GM12891 (cell line): ENCODE data around the gene ENTPD2.
A peak's percentile ranks its signal among the peaks of the same experiment; 100 is the strongest.

Experiments
- DNase-seq: peaks from one replicate; pipeline ENCODE4 v3.0.0; 2011; ENCODE audit warnings: low spot score; ENCODE audit not compliant: insufficient read length
- FAIRE-seq: peaks from 2 replicates; lab custom pipeline; 2011; peaks lifted over from hg19 to GRCh38; lab: Jason Lieb, UNC
- PAX5 ChIP-seq: IDR thresholded peaks from 2 replicates; pipeline ENCODE4 v1.6.1; 2011; ENCODE audit warnings: low read length, moderate library complexity, mild to moderate bottlenecking; ENCODE audit not compliant: insufficient read depth, severe bottlenecking
- POLR2A ChIP-seq: IDR thresholded peaks from 2 replicates; pipeline ENCODE4 v1.6.1; 2011; ENCODE audit warnings: low read depth, low read length, control low read depth
- POLR2AphosphoS5 ChIP-seq: IDR thresholded peaks from 2 replicates; pipeline ENCODE4 v1.6.1; 2011; ENCODE audit warnings: low read depth, low read length, control low read depth
- POU2F2 ChIP-seq: IDR thresholded peaks from 2 replicates; pipeline ENCODE4 v1.6.1; 2011; ENCODE audit warnings: low read depth, mild to moderate bottlenecking, control low read depth, low read length, moderate library complexity
- SPI1 ChIP-seq: IDR thresholded peaks from 2 replicates; pipeline ENCODE4 v1.6.1; 2011; ENCODE audit warnings: low read depth, low read length, control low read depth
- TAF1 ChIP-seq: IDR thresholded peaks from 2 replicates; pipeline ENCODE4 v1.6.1; 2011; ENCODE audit warnings: low read depth, low read length, control low read depth

The ENTPD2 gene

GRCh38 chr9:137088121-137088520 is 34.3 kb upstream of the ENTPD2 start:
- TF ChIP-seq TAF1 (no peak), PAX5 (no peak), POU2F2 (no peak), POLR2A (no peak), POLR2AphosphoS5 (no peak), SPI1 (no peak)
- DNase-seq (no peak), FAIRE-seq (peak; percentile 51)

GRCh38 chr9:137087409-137087925 is 33.6 kb upstream of the ENTPD2 start:
- DNase-seq = no peak
- TF ChIP-seq PAX5 (no peak), POU2F2 (no peak), TAF1 (no peak), POLR2AphosphoS5 (no peak), POLR2A (no peak), SPI1 (no peak)
- no peak for FAIRE-seq

GRCh38 chr9:137086531-137087408 is 32.9 kb upstream of the ENTPD2 start, which contains the start of gene MAN1B1:
MAN1B1 (plus strand) TSS chr9:137086985; CDS start chr9:137087000, 15 bp downstream.
- TF ChIP-seq PAX5 = no peak
- TF ChIP-seq POLR2A = peak; percentile 75
- peak; percentile 55; the same call in 1 of the 2 replicates for TF ChIP-seq POLR2AphosphoS5
- TF ChIP-seq SPI1 = peak; percentile 86
- peak; percentile 50; the same call in 1 of the 2 replicates for TF ChIP-seq POU2F2
- TF ChIP-seq TAF1 = peak; percentile 83
- DNase-seq = peak; percentile 99

GRCh38 chr9:137085920-137086530 is 32.2 kb upstream of the ENTPD2 start:
- FAIRE-seq (peak; percentile 50), DNase-seq (no peak)
- no peak for TF ChIP-seq POLR2A

More at GRCh38 chr9:137086531-137087408, 32.9 kb upstream of the ENTPD2 start, which contains the start of gene MAN1B1:
- FAIRE-seq = peak; percentile 100

GRCh38 chr9:137084526-137084925 is 30.7 kb upstream of the ENTPD2 start:
- no peak for DNase-seq
- TF ChIP-seq POLR2A = no peak
- no peak for TF ChIP-seq TAF1
- no peak for TF ChIP-seq POLR2AphosphoS5
- no peak for TF ChIP-seq PAX5
- TF ChIP-seq SPI1 = no peak
- no peak for FAIRE-seq

GRCh38 chr9:137083394-137084004 is 29.6 kb upstream of the ENTPD2 start:
- FAIRE-seq = no peak
- TF ChIP-seq SPI1 (no peak), POU2F2 (no peak), TAF1 (no peak), PAX5 (no peak), POLR2A (no peak), POLR2AphosphoS5 (no peak)
- DNase-seq = no peak

- TF ChIP-seq POU2F2 (no peak), SPI1 (no peak), PAX5 (no peak), POLR2AphosphoS5 (no peak), TAF1 (no peak), POLR2A (no peak)
- DNase-seq (no peak), FAIRE-seq (no peak)
Measured at GRCh38 chr9:137082925-137083290, 29.0 kb upstream of the ENTPD2 start.

- TF ChIP-seq POU2F2 (no peak), PAX5 (no peak), POLR2AphosphoS5 (no peak), POLR2A (no peak), TAF1 (no peak), SPI1 (no peak)
- DNase-seq = no peak
- no peak for FAIRE-seq
Measured at GRCh38 chr9:137082222-137082924, 28.5 kb upstream of the ENTPD2 start.
